ENCODE data around the gene GPER1. TPM values are rescaled to one million over a fixed set of nuclear protein-coding genes. Genes with fewer than 3 reads are reported as not detected.

GPER1 gene
- total RNA-seq, 1 experiment from 2014 or later, result 0.28 TPM

DNA sequence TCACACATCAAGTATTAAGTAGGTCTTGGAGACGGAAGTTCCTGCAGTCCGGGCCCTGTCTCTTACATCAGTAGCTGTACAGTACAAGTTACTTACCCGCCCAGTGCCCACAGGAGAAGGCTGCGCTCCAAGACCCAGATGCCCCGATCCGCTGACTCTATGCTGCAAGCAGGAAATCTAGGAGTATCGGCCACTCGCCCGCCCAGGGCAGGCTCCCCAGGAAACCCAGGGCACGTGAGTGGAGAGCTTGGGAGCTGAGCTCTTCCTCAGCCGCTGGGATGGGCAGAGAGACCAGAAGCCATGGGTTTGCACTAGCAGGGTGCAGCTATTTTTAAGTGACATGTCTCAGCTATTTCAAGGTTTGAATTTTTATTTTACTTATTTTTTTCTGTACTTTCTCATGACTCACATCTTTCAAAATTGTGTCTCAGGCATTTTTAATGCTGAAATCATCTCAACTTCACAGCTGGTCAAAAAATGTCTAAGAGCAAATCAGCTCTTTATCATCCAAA is 1.9 kb upstream of the GPER1 start:
- intact Hi-C loops (cut with micrococcal nuclease), result loop anchor here (1.0 to 5.0 kb wide), 3 partner anchors 51 to 90 kb away; partner anchors contain the start of gene ZFAND2A
- no TSS peak for BruUV-seq (replicated peaks)
- Mint-ChIP-seq H3K27ac (ENCODE audit: low read depth, unreplicated experiment) (no peak overlapping the region), H3K27me3 (ENCODE audit: insufficient read depth, unreplicated experiment) (no peaks in the 10 kb centered on the region), H3K4me3 (ENCODE audit: unreplicated experiment) (no peak overlapping the region), H3K4me1 (ENCODE audit: insufficient read depth, unreplicated experiment) (peaks cover 20% of the 10 kb centered on the region), H3K36me3 (ENCODE audit: insufficient read depth, unreplicated experiment) (peaks cover 3% of the 10 kb centered on the region), H3K9me3 (ENCODE audit: unreplicated experiment) (no peaks in the 10 kb centered on the region)
- ChIA-PET POLR2A (interaction anchor here (0.5 to 1.1 kb wide), 4 partner anchors 53 to 606 kb away, joined by 3 to 4 read pairs (median 4); partner anchors contain the start of gene COX19), CTCF (interaction anchor here (0.6 to 4.2 kb wide), 24 partner anchors 9 to 1719 kb away, joined by 3 to 26 read pairs (median 4); partner anchors contain the start of gene COX19)
- TF ChIP-seq, protein P1, sequence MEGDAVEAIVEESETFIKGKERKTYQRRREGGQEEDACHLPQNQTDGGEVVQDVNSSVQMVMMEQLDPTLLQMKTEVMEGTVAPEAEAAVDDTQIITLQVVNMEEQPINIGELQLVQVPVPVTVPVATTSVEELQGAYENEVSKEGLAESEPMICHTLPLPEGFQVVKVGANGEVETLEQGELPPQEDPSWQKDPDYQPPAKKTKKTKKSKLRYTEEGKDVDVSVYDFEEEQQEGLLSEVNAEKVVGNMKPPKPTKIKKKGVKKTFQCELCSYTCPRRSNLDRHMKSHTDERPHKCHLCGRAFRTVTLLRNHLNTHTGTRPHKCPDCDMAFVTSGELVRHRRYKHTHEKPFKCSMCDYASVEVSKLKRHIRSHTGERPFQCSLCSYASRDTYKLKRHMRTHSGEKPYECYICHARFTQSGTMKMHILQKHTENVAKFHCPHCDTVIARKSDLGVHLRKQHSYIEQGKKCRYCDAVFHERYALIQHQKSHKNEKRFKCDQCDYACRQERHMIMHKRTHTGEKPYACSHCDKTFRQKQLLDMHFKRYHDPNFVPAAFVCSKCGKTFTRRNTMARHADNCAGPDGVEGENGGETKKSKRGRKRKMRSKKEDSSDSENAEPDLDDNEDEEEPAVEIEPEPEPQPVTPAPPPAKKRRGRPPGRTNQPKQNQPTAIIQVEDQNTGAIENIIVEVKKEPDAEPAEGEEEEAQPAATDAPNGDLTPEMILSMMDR (IDR thresholded peaks at IDR 0.05; ENCODE audit: unreplicated experiment), result no peak
- no peak for DNase-seq (ENCODE audit: unreplicated experiment)

DNA sequence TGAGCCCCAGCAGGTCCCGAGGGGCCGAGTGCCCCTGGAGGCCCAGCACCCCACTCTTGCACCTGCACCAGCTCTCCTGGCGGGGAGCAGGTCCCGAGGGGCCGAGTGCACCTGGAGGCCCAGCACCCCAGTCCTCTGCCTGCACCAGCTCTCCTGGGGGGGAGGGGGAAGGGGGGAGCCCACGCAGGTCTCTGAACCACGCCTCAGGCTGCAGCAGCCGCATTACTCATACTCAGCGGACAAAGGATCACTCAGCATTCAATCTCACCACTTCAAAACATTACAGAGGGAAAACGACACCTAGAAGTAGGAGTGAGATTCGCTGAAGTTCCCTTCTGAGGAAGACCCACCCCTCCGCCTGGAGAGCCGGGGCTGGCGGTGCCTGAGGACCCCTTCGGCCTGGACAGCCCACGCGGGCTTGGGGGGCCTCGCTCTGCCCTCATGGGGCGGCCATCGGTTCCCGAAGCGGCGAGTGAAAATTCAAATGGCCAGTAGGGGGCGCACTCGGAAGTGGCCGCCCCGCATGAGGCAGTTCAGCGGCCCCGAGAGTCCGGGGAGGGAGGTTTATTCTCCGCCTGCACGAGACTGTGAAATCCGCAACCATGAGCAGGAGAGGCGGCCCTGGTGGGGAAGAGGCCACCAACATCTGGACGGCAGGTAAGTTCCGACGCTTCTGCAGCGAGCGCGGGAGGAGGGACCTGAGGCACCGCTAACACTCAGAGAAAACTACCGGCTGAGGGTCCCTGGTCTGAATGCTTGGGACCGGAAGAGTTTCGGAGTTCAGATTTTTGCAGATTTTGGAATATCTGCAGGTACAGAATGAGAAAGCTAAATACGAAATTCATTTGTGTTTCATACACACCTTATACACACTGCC is 1.1 kb upstream of the GPER1 start:
- BruUV-seq (replicated peaks), result no TSS peak
- peaks cover 22% of the 10 kb centered on the region for H3K4me1 Mint-ChIP-seq (ENCODE audit: insufficient read depth, unreplicated experiment)
- peaks cover 5% of the 10 kb centered on the region for H3K36me3 Mint-ChIP-seq (ENCODE audit: insufficient read depth, unreplicated experiment)
- no peak overlapping the region for H3K27ac Mint-ChIP-seq (ENCODE audit: low read depth, unreplicated experiment)
- ChIA-PET POLR2A (interaction anchor here (0.5 to 1.5 kb wide), 7 partner anchors 11 to 112 kb away, joined by 3 to 6 read pairs (median 4); partner anchors contain the start of gene COX19), CTCF (interaction anchor here (0.5 to 4.2 kb wide), 29 partner anchors 9 to 1718 kb away, joined by 3 to 26 read pairs (median 3); partner anchors contain the start of gene COX19)
- TF ChIP-seq, protein P1 (IDR thresholded peaks at IDR 0.05; ENCODE audit: unreplicated experiment), result peak; percentile 83
- H3K27me3 Mint-ChIP-seq (ENCODE audit: insufficient read depth, unreplicated experiment), result no peaks in the 10 kb centered on the region
- DNase-seq (ENCODE audit: unreplicated experiment), result peak; percentile 73
- H3K9me3 Mint-ChIP-seq (ENCODE audit: unreplicated experiment), result no peaks in the 10 kb centered on the region
- intact Hi-C loops (cut with micrococcal nuclease), result loop anchor here (1.0 to 5.0 kb wide), 3 partner anchors 50 to 89 kb away; partner anchors contain the start of gene ZFAND2A
- peak overlapping the region; percentile 81 for H3K4me3 Mint-ChIP-seq (ENCODE audit: unreplicated experiment)

DNA sequence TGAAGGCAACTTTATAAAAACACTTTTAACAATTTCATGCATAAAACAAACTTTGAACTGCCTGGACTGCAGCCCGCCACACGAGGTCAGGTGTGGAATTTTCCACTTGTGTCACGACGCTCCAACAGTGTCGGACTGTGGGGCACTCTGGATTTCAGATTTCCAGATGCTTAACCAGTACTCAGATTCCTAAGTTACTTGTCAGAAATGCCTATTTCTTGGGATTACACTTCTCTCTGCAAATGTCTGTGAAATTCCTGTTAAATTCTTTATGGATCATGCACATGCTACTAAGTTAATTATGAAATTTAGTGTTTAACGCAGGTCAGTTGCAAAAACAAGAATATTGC is 473 bp upstream of the GPER1 start:
- Mint-ChIP-seq H3K9me3 (ENCODE audit: unreplicated experiment) (no peaks in the 10 kb centered on the region), H3K4me3 (ENCODE audit: unreplicated experiment) (peak overlapping the region; percentile 81), H3K27me3 (ENCODE audit: insufficient read depth, unreplicated experiment) (no peaks in the 10 kb centered on the region), H3K27ac (ENCODE audit: low read depth, unreplicated experiment) (no peak overlapping the region), H3K36me3 (ENCODE audit: insufficient read depth, unreplicated experiment) (peaks cover 5% of the 10 kb centered on the region), H3K4me1 (ENCODE audit: insufficient read depth, unreplicated experiment) (peaks cover 24% of the 10 kb centered on the region)
- no TSS peak for BruUV-seq (replicated peaks)
- intact Hi-C loops (cut with micrococcal nuclease), result loop anchor here (5.0 kb wide), 2 partner anchors 50 to 75 kb away; partner anchors contain the start of gene ZFAND2A
- ChIA-PET POLR2A (interaction anchor here (1.1 to 1.5 kb wide), 4 partner anchors 12 to 95 kb away, joined by 3 to 6 read pairs (median 5); a partner anchor contains a TSS), CTCF (interaction anchor here (0.6 to 1.3 kb wide), 8 partner anchors 9 to 371 kb away, joined by 3 to 5 read pairs (median 3); no protein-coding TSS in a partner anchor)
- peak; percentile 2 for DNase-seq (ENCODE audit: unreplicated experiment)
- TF ChIP-seq, protein P1 (IDR thresholded peaks at IDR 0.05; ENCODE audit: unreplicated experiment), result no peak

DNA sequence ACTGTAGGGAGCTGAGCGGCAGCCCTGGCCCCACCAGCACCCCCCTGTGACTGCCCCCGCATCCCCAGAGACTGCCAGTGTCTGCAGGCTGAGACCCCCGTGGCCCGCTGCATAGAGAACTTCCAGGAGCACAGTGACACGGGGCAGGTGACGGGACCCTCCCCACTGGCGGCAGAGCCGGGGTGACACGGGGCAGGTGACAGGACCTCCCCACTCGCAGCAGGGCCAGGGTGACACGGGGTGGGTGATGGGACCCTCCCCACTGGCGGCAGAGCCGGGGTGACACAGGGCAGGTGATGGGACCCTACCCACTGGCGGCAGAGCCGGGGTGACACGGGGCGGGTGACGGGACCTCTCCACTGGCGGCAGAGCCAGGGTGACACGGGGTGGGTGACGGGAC is 2.3 kb downstream of the GPER1 start:
- DNase-seq (ENCODE audit: unreplicated experiment), result no peak
- Mint-ChIP-seq H3K4me3 (ENCODE audit: unreplicated experiment) (no peak overlapping the region), H3K36me3 (ENCODE audit: insufficient read depth, unreplicated experiment) (peaks cover 13% of the 10 kb centered on the region), H3K9me3 (ENCODE audit: unreplicated experiment) (no peaks in the 10 kb centered on the region), H3K27ac (ENCODE audit: low read depth, unreplicated experiment) (no peak overlapping the region), H3K27me3 (ENCODE audit: insufficient read depth, unreplicated experiment) (no peaks in the 10 kb centered on the region), H3K4me1 (ENCODE audit: insufficient read depth, unreplicated experiment) (peaks cover 24% of the 10 kb centered on the region)
- TF ChIP-seq, protein P1 (IDR thresholded peaks at IDR 0.05; ENCODE audit: unreplicated experiment), result no peak
- ChIA-PET CTCF (interaction anchor here (0.7 to 1.1 kb wide), 2 partner anchors 10 to 52 kb away, joined by 4 to 6 read pairs; no protein-coding TSS in a partner anchor), POLR2A (no interaction called here)
- intact Hi-C loops (cut with micrococcal nuclease), result no loop called here
- no TSS peak for BruUV-seq (replicated peaks)

Measured in MCF 10A (cell line).